Activated naive CD4-positive, alpha-beta T cell treated with anti-CD3 and anti-CD28 coated beads, Interleukin-2, amount 10 ng/mL, durations not matched to agents 7 days and 5 days (primary cell): ENCODE results near the gene PAX5.

Source experiments
- CTCF ChIA-PET: fragments of 350-600 bp; sonication (Branson Sonifier 250); formaldehyde crosslinking; loops from one replicate; lab custom pipeline; 2021; ENCODE audit warnings: antibody characterized with exemption; lab: Charles Lee
- DNase-seq: peaks from one replicate; pipeline ENCODE4 v3.0.0-alpha.2; 2020
- H3K27ac Mint-ChIP-seq: one replicate; pipeline ENCODE4 v1.8.0; 2021; ENCODE audit warnings: mild to moderate bottlenecking, moderate library complexity, mixed read lengths
- H3K27me3 Mint-ChIP-seq: one replicate; pipeline ENCODE4 v1.8.0; 2021; ENCODE audit warnings: mild to moderate bottlenecking, mixed read lengths
- H3K36me3 Mint-ChIP-seq: one replicate; pipeline ENCODE4 v1.8.0; 2021; ENCODE audit warnings: mixed read lengths
- H3K4me1 Mint-ChIP-seq: one replicate; pipeline ENCODE4 v1.8.0; 2021; ENCODE audit warnings: mixed read lengths
- H3K4me3 Mint-ChIP-seq: one replicate; pipeline ENCODE4 v1.8.0; 2021; ENCODE audit warnings: mild to moderate bottlenecking, moderate library complexity, mixed read lengths
- H3K9me3 Mint-ChIP-seq: one replicate; pipeline ENCODE4 v1.8.0; 2021; ENCODE audit warnings: mixed read lengths

The PAX5 gene

DNA sequence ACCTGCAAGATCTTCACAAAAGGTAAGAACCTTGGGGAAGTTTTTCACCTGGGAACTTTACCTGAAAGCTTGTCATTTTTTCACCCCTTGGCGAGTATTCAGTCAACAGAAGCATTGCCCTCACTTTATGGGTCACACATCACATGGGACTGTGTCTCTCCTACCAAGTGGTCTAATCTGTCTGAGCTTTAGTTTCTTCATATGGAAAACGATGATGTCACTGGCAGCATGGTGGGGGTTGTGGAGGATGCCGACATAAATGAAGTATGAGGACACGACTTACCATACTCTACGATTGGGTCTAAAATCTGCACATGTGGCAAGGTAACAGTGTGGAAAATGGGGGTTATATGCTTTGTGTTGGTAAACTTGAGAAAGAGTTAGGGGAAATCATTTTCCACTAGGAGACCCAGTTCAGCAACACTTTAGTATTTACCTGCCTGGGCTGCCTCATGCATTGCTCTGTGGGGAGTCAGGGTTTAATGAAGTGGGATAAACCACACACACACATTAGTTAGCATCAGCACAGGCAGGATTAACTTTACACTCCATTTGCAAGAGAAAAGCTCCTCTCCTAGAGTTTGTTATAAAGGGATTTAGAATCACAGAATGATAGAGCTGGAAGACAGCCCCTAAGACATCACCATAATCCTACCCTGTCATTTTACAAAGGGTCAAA, 19.8 kb upstream of the PAX5 start:
- CTCF ChIA-PET: interaction anchor here (0.6 kb wide), 1 partner anchor 140 kb away, joined by 3 read pairs; no protein-coding TSS in a partner anchor
- Mint-ChIP-seq H3K36me3 (no peaks in the 10 kb centered on the region), H3K9me3 (no peaks in the 10 kb centered on the region), H3K4me3 (no peak overlapping the region), H3K27me3 (peaks cover 58% of the 10 kb centered on the region), H3K4me1 (no peaks in the 10 kb centered on the region), H3K27ac (no peak overlapping the region)
- DNase-seq: no peak

DNA sequence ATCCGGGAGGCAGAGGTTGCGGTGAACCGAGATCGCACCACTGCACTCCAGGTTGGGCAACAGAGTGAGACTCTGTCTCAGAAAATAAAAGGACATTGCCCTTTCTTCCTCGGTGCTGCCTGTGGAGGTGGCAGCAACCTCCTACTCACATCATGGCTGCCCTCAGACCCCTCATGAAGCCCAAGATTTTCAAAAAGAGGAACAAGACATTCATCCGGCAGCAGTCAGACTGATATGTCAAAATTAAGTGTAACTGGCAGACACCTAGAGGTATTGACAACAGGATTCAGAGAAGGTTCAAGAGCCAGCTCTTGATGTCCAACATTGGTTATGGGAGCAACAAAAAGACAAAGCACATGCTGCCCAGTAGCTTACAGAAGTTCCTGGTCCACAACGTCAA, 12.6 kb upstream of the PAX5 start:
- Mint-ChIP-seq H3K27me3 (peaks cover 61% of the 10 kb centered on the region), H3K9me3 (no peaks in the 10 kb centered on the region), H3K4me3 (no peak overlapping the region), H3K4me1 (no peaks in the 10 kb centered on the region), H3K36me3 (no peaks in the 10 kb centered on the region), H3K27ac (no peak overlapping the region)
- CTCF ChIA-PET: no interaction called here
- no peak for DNase-seq

DNA sequence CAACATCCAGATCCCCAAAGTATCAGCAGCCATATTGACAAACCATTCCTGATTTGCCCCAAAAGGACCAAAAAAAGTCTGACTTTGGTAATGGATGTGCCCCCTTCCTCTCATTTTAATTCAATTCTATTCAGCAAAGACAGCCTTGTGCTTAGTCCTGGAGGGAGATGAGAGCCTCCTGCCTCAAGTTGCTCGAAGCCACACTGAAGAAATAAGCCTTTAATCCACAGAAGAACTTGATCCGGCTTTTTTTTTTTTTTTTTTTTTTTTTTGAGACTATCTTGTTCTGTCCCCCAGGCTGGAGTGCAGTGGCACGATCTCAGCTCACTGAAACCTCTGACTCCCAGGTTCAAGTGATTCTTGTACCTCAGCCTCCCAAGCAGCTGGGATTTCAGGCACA, 8.4 kb upstream of the PAX5 start:
- peaks cover 87% of the 10 kb centered on the region for H3K27me3 Mint-ChIP-seq
- H3K36me3 Mint-ChIP-seq: peaks cover 2% of the 10 kb centered on the region
- no peaks in the 10 kb centered on the region for H3K9me3 Mint-ChIP-seq
- peaks cover 9% of the 10 kb centered on the region for H3K4me1 Mint-ChIP-seq
- no peak for DNase-seq
- H3K27ac Mint-ChIP-seq: no peak overlapping the region
- CTCF ChIA-PET: no interaction called here
- no peak overlapping the region for H3K4me3 Mint-ChIP-seq

DNA sequence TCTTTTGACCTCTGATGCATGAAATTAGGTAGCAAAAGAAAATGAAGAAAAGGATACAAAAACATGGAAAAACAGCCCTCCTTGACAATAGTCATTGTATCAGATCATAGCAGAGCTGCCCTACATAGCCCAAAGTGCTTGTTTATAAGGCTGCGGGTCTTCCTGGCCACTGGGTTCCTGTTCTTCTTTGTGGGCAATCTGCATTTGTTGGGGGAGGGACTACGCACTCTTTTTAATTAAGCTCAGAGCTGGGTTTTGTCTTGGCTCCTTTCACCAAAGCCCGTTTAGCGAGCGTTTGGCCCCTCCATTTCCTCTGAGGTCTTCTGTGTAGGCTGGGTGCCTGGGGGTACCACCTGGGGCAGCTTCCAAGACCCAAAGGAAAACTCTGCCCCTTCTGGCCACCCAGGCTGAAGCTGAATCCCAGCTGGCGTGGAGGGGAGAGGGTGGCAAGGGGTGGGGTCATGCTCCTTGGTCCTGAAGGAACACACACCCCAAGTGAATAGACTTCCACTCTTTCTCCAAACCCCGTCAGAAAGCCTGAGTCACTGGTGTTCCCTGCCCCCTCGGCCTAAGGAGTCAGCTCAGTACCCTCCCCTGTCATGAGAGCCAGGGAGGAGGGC, 6.5 kb upstream of the PAX5 start:
- Mint-ChIP-seq H3K9me3 (no peaks in the 10 kb centered on the region), H3K36me3 (peaks cover 9% of the 10 kb centered on the region), H3K4me3 (no peak overlapping the region), H3K4me1 (peaks cover 25% of the 10 kb centered on the region), H3K27me3 (peaks cover 87% of the 10 kb centered on the region), H3K27ac (no peak overlapping the region)
- DNase-seq: no peak
- CTCF ChIA-PET: no interaction called here

DNA sequence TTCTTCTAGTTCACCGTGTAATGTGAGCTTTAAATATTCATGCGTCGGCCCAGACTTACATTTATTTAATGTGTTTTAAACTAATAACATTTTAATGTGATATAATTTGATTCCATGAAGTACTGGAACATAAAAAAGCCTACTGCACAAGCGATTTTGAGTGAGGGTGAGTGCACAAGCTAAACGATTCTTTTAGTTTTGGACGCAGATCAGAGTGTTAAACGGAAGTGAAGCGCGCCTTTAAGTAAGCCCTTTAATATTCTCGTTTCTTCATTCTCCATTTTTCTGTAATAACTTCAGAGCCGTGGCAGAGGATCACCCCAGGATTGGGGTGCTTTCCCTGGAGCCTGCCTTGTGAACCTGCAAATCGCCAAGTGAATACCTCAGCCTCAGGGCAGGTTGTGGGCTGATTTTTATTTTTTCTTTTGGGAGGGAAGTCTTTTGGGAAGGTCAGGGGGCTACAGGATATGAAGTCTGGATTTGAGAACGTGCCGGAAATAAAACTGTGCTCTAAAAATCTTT, 4.9 kb upstream of the PAX5 start:
- Mint-ChIP-seq H3K27ac (no peak overlapping the region), H3K36me3 (peaks cover 11% of the 10 kb centered on the region), H3K9me3 (no peaks in the 10 kb centered on the region), H3K4me1 (peaks cover 39% of the 10 kb centered on the region), H3K4me3 (no peak overlapping the region), H3K27me3 (peaks cover 93% of the 10 kb centered on the region)
- CTCF ChIA-PET: no interaction called here
- no peak for DNase-seq

DNA sequence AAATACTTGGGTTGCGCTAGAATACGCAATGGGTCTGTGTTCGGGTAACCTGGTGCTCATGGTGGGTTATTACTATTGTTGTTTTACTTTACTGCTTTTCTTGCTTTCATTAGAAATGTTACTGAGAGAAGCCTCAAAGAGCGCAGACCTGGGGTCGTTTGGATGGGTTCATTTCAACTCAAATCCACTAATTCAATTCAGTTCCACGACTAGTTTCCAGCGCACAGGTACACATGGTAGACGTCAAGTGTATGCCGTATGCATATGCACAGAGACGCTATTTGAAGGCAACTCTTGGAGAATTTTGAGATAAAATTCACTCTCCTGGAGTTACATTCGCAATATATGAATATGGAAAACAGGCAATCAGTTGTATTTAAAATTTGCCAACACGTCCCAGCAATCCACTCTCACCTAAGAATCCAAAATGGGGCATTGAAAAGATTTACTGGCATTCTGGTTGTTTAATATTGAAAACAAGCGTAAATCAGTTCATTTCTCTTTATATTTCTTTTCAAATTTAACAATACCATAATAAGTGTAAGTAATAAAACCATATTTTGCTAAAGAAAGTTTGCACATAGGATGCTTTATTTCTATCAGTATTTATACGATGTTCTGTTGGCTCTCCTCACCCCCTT, 4.4 kb upstream of the PAX5 start:
- no peak overlapping the region for H3K27ac Mint-ChIP-seq
- CTCF ChIA-PET: interaction anchor here (1.6 kb wide), 1 partner anchor 262 kb away, joined by 5 read pairs; no protein-coding TSS in a partner anchor

DNA sequence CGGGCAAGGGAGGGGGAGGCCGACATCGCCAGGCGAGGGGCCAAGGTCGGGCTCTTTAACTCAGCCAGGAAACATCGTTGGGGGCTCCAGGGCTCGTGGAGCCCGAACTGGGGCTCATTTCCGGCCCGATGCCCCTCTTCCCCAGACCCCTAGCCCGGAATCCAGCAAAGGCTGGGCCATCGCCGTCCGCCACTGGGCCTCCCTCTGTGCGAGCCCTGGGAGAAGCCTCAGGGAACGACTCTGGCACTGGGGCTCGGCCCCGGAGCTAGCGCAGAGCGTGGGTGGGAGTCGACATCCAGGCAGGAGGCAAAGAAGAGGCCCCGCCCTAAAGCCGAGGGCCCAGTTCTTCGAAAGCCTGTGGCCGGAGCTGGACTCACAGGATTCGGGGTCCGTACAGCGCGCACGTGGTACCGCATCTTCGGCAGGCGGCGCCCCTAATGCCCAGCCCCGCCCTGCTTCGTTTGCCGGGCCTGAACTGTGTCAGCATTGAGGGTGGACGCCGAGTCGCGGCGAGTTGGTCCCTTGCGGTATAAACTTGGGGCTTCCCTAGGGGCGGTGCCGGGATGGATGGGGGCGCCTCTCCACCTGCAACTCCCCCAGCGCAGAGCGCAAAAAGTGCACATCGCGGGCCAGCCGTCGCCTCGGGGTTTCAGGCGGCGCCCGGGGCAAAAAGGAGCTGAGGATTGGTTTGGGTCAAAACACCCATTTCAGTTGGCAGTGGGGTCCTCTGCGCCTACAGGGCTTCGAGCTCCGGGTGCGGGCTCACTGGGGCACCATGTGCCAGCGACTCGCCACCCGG, 3.6 kb upstream of the PAX5 start:
- Mint-ChIP-seq H3K27ac (peak overlapping the region; percentile 5), H3K27me3 (peaks cover 95% of the 10 kb centered on the region), H3K9me3 (no peaks in the 10 kb centered on the region), H3K36me3 (peaks cover 11% of the 10 kb centered on the region), H3K4me1 (peaks cover 46% of the 10 kb centered on the region), H3K4me3 (peak overlapping the region; percentile 65)
- no peak for DNase-seq
- CTCF ChIA-PET: interaction anchor here (0.9 to 1.6 kb wide), 3 partner anchors 9 to 263 kb away, joined by 3 to 5 read pairs (median 3); no protein-coding TSS in a partner anchor

More for the DNA sequence above, 4.4 kb upstream of the PAX5 start:
- Mint-ChIP-seq H3K27me3 (peaks cover 95% of the 10 kb centered on the region), H3K36me3 (peaks cover 11% of the 10 kb centered on the region), H3K4me1 (peaks cover 44% of the 10 kb centered on the region), H3K9me3 (no peaks in the 10 kb centered on the region), H3K4me3 (no peak overlapping the region)
- DNase-seq: no peak

DNA sequence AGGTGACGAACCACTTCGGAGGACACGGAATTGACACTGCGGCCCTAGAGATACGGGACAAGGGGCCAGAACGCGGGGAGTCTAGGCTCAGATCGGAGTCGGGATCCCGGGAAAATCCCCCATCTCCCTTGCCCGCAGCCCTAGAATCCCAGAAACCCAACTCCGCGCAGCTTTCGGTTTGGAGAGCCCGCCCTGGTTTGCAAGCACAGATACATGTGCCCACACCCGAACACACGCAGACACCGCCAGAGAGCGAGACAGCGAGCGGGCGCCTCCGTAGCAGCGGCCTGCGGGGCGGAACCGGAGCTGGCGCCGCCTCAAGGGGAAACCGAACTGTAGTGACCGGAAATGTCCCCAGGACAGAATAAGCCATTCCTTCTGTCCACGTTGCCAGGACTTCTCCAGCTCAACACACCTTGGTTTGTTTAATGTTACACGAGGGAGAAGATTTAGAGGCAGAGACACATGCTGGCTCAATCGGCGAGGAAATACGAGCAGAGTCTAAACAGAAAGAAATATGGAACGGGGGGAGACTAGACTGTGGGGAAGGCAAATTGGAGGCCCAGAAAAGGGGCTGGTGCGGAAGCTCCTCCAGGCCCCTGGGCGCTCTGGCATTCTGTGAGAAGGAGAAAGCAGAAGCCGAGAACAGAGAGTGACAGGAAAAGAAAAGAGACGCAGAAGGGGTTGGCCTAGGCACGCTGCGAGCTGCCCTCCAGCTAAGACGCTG, 2.9 kb upstream of the PAX5 start:
- H3K27me3 Mint-ChIP-seq: peaks cover 95% of the 10 kb centered on the region

DNA sequence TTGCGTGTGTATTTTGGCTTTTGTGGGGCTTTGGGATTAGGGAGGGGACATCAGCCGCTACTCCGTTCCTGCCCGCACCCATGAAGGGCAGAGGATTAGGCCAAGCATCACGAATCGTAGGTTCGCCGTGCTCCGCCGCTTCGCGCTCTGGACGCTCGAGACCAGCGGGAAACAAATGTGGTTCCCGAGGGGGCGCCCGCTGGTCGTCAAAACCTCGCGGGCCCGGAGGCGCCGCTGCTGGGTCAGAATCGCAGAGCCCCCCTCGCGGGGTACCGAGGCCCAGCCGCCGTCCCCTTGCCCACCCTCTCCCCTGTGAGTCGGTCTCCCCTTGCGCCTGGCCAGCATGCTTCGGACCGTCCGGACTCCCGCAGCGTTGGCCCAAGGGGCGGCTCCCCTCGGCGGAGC, 2.3 kb upstream of the PAX5 start:
- Mint-ChIP-seq H3K4me3 (peak overlapping the region; percentile 65), H3K27me3 (peaks cover 95% of the 10 kb centered on the region), H3K4me1 (peaks cover 46% of the 10 kb centered on the region), H3K9me3 (no peaks in the 10 kb centered on the region), H3K36me3 (peaks cover 11% of the 10 kb centered on the region), H3K27ac (peak overlapping the region; percentile 4)
- CTCF ChIA-PET: no interaction called here
- DNase-seq: no peak

More for the DNA sequence above, 2.9 kb upstream of the PAX5 start:
- Mint-ChIP-seq H3K36me3 (peaks cover 11% of the 10 kb centered on the region), H3K9me3 (no peaks in the 10 kb centered on the region), H3K27ac (peak overlapping the region; percentile 5), H3K4me1 (peaks cover 46% of the 10 kb centered on the region), H3K4me3 (peak overlapping the region; percentile 65)
- DNase-seq: peak; percentile 61
- CTCF ChIA-PET: interaction anchor here (0.9 to 1.6 kb wide), 3 partner anchors 8 to 264 kb away, joined by 3 to 5 read pairs (median 3); no protein-coding TSS in a partner anchor

DNA sequence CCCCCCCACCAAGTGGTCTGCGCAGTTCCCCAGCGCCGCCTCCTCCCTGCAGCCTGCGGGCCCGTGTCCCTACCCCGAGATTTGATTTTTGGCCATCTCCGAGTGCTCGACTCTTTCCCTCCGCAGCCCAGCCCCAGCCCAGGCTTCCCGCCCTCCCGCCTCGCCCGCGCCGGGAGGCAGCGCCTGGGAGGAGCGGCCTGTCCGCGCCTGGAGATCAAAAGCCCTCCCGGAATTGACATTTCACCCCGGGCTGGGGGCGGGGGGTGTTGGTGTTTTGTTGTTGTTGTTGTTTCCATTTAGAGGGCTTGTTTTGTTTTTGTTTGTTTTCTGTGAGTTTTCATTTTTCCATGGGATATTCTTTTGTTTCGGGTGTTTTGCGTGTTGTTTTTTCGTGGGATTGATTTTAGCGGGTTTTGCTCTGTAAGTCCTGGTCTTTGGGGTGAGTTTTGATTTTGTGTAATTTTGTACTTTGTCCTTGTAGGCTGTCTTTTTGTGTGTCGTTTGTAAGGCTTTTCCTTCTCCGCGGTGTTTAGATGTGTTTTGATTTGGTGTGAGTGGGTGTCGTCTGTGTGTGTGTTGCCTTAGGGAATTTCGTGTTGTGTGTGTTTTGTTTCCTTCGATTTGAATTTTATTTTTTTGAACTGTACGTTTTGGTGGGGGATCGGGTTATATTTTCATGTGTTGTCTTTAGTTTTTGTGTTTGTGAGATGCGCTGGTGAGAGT, 1.7 kb upstream of the PAX5 start:
- CTCF ChIA-PET: interaction anchor here (0.7 kb wide), 1 partner anchor 266 kb away, joined by 3 read pairs; no protein-coding TSS in a partner anchor
- DNase-seq: no peak
- no peaks in the 10 kb centered on the region for H3K9me3 Mint-ChIP-seq
- peak overlapping the region; percentile 65 for H3K4me3 Mint-ChIP-seq
- H3K27me3 Mint-ChIP-seq: peaks cover 95% of the 10 kb centered on the region
- H3K36me3 Mint-ChIP-seq: peaks cover 11% of the 10 kb centered on the region
- peaks cover 46% of the 10 kb centered on the region for H3K4me1 Mint-ChIP-seq
- H3K27ac Mint-ChIP-seq: peak overlapping the region; percentile 4

DNA sequence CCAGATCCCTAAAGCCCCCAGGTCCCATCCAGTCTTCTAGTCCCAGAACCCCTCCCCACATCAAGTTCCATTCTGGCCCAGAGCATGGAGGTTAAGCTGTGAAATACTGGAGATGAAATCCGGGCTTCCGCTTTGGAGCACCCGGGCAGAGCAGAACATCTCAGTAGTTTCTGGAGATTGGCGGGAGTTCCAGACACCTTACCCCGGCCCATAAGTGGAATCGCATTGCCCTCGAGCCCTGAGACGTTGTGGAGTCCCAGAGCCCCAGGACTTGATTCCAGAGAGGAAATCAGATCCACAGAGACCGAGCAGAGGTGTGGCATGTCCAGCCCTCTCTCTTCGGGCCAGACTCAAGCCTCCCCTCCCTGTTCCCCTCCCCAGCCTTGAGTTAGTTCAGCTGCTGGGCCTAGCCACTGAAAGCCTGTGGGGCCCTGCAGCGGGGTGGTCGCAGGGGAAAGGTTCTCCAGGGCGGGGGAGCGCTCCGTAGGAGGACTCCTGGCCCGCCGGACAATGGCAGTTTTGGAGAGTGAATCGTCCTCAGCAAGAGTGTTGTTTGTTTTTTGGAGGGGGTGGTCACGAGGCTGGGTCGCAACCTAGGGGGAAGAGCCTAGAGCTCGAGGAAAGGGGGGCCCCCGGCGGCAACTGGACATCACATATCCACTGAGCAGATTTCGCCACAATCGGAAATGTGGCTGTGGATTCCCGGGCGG, 1.0 kb upstream of the PAX5 start:
- Mint-ChIP-seq H3K9me3 (no peaks in the 10 kb centered on the region), H3K27ac (no peak overlapping the region), H3K27me3 (peaks cover 95% of the 10 kb centered on the region), H3K4me3 (peak overlapping the region; percentile 40), H3K4me1 (peaks cover 52% of the 10 kb centered on the region), H3K36me3 (peaks cover 11% of the 10 kb centered on the region)
- no peak for DNase-seq
- CTCF ChIA-PET: interaction anchor here (0.7 kb wide), 1 partner anchor 266 kb away, joined by 3 read pairs; no protein-coding TSS in a partner anchor

DNA sequence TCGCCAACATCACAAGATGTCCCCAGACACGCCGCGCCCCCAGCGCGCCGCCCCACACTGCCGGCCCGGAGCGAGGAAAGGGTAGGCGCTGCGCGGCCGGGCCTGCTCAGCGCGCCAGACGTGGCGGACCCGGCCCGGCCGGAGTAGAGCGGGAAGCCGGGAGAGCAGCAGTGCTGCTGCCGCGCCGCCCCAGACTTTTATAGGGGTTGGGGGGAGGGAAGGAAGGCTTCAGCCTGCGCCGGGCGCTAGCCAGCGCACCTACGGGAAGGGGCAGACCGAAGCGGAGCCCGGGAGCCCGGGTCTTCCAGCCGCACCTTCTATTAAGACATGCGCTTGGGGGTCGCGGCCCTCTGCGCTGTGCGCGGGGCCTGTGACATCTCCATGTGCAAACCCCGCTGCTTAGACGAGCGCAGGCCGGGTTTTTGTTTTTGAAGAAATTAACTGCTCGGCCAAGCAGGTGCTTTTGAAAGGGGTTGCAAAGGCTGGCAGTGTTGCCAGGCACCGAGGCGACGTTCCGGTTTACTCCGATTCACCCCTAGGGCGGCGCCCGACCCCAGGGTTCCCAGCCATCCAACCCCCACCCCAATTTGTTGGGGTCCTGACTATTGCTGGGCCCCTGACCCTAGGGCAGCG, 353 bp upstream of the PAX5 start:
- H3K4me1 Mint-ChIP-seq: peaks cover 58% of the 10 kb centered on the region
- H3K27ac Mint-ChIP-seq: peak overlapping the region; percentile 68
- H3K27me3 Mint-ChIP-seq: peaks cover 99% of the 10 kb centered on the region
- no peaks in the 10 kb centered on the region for H3K9me3 Mint-ChIP-seq
- CTCF ChIA-PET: no interaction called here
- peaks cover 11% of the 10 kb centered on the region for H3K36me3 Mint-ChIP-seq
- DNase-seq: peak; percentile 32
- H3K4me3 Mint-ChIP-seq: peak overlapping the region; percentile 43
